Central memory CD4-positive, alpha-beta T cell (primary cell): ENCODE data around the gene HES6.
A peak's percentile ranks its signal among the peaks of the same experiment; 100 is the strongest.
"Not testable (repeated sequence)": the region's sequence is repeated elsewhere in the genome, so short reads cannot be mapped to it uniquely, and the experiment has no call there.

Source experiments
- DNase-seq: peaks from one replicate; pipeline ENCODE4 v3.0.0; 2022
- total RNA-seq, 3 experiments: gene quantifications; one replicate each; lab custom pipeline; 2026; lab: John Stamatoyannopoulos, UW

Gene HES6, protein sequence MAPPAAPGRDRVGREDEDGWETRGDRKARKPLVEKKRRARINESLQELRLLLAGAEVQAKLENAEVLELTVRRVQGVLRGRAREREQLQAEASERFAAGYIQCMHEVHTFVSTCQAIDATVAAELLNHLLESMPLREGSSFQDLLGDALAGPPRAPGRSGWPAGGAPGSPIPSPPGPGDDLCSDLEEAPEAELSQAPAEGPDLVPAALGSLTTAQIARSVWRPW
- total RNA-seq = 1.9 to 4.9 (median 2.6) reads per million in 3 experiments

DNA sequence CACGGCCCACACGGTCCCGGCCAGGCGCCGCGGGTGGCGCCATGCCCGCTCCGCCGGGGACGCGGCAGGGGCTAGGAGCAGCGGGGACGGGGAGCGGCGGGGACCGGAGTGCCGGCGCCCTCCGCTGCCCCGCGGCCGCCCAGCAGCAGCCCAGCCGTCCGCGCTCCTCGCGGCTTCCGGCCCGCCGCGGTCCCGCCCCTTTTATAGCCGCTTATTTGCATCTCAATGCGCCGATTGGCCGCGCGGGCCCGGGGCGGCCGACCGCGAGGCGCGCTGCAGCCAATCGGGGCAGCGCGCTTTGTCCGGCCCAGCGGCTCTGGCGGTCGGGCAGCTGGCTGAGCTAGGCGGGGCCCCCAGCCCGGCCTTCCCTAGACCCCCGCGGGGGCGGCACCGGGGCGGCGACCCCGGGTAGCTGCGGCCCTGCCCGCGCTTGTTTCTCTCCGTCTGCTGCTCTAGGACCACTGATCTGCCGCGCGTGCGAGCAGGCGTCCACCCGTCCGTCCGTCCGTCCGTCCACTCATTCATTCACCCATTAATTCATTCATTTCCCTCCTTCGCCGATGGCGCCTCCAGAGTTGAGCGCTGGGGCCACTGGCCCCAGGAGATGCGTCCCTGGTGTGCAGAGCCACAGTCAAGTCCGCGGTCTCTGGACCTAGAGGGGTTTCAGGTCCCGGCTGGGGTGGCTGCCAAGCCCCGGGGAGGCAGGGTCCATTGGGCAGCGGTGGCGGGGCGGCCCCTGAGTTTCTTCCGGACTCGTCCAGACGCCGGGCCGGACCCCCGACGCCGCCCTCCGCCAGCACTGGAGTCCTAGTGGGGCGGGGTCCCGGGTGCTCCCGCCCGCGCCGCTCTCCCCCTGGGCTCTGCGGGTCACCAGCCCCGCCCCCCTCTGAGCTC lies at the start of gene HES6:
TSS of gene HES6 (minus strand) at position 176 of the 894 bp plus-strand sequence. CDS start at position 43, 133 bp downstream.
- DNase-seq = peak; percentile 72

DNA sequence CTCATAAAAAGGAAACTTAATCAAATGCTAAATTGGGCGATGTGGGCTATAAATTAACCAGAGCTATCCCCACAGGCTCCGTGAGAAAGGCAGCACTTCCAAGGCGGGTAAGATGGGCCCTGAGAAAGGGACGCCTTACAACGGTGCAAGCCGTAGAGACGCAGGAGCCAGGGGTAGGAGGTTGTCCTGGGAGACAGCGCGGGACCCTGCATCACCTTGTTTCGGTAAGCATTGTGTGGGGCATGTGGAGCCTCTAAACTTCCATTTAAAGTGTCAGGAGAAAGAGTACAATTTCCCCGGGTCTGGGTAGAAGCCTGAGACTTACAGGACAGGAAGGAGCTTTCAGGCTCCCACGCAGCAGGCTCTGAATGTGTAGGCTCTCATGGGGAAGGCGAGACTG lies 49.7 kb upstream of the HES6 start:
- no peak for DNase-seq

DNA sequence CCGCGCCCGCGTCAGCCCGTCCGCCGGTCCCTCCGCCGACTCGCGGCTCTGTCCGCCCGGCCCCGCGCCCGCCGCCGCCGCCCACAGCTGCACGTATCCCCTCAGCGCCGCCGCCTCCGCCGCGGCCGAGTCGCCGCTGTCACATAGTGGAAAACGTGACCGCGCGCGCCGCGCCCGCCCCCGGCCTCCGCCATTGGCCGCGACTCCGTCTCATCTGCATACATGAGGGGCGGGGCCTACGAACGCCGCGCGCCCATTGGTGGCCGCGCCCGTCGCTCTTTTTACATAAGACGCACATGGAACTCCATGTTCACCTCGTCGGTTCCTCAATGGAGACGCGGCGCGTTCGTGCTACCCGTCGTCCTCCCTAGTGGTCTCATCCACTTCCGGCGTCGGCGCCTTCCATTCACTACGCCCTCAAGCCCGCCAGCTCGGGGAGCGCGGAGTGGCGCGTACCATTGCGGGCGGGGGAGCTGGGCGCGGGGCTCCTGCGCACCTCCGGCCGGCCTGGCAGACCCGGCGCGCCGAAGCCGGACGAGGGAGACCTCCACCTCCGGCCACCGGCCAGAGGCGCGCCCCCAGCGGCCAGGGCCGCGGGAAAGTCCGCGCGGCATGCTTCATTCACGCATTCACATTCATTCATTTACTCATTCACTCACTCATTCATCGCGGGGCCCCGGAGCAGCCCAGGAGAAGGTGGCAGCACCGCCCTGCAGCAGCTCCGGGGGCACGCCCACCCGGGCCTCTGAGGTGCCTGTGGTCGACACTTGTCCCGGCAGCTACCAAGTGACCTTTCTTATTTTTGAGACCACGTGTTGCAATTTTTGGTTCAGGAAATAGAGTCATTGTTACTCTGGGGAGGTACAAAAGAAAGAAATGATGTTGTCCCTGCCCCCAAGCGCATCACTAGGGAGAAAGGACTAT lies 49.1 kb upstream of the HES6 start:
- peak; percentile 98 for DNase-seq

DNA sequence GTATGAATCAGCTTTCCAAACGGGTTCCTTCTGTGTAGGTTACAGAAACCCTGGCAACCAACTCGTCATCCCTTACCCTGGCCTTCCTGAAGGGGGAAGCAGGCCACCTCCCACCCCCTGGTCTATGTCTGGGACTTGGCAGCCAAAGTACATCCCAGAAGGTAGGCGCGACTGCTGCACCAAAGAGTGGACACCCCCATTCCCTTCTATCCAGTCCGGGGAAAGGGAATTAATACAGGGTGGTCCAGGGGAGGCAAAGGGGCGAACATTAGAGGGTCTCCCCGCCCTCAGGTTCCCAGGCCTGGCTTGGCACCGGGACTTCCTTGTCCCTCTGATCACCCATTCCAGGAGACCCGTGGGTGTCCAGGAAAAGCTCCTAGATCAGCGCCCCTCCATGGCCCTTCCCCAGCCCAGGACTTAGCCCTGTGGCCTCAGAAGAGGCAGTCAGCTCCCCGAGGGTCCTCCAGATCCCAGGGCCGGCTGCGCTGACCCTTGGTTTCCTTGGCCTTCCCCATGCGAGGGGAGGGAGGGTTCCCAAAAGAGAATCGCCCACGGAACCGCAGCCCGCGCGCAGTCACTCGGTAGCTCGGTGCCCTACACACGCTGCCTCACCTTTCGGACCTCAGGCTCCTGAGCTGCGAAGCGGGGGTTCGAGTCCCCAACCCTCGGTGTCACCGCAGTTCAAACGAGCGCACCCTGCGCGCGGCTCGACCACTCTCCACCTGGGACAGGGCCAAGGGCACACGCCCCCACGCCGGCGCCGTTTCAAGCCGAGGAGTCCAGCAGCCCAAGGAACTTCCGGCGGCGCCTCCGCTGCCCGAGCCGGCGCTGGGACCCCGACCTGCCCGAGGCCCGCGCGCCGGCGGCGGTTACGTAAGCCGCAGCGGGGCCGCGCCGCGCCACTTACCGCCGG lies 48.2 kb upstream of the HES6 start, which contains the start of gene PER2:
TSS of gene PER2 (minus strand) at position 874 of the 913 bp plus-strand sequence. CDS start 10,674 bp downstream, outside the sequence.
- peak; percentile 31 for DNase-seq

DNA sequence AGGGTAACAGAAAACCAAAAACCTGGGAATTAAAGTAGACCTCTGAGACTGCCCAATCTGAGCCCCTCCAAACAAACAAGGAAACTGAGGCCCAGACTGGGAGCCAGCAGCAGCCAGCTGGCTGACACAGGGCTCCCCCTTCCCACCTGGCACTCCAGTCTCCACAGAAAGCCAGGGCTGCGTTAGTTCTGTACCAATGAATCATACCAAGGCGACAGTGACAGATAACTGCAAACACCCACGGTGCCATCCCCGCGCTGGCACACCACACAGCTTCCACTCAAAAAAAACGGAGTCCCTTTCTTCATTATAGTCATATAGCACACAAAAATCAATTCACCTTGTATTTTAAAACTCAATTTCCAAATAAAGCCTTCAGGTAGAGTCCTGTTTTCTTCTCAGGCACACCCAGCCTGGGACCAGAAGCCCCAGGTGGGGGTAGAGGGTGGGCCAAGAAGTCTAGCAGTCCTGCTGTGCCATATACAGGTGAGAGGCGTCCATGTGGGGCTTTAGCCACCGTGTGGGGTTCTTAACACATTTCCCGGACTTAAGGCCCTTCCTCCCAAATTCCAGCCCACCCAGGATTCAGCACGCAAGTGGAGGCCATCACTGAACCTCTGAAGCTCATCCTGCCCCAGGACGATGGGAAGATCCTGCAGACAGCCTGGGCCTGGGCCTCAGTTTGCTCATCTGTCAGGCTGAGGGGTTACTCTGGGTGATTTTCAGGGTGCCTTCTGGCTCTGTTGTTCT lies 47.3 kb upstream of the HES6 start:
- no peak for DNase-seq

DNA sequence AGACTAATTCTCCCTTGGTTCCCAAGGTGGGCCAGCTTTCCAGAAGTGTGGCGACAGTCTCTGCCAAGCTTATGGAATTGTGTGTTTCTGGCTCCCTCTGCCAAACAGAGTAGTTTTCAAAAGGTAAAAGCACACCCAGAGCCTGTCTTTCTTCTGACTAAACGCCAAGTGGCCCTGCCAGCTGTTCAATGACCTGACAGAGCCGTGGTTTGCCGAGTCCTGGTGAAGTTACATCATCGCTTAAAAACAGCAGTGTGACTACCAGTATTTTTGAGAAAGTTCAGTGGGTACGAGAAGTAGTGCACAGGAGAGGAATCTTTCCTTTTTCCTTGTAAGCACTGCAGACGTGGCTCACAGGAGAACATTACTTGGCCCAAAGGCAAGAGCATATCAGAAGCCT lies 46.7 kb upstream of the HES6 start:
- DNase-seq = no peak

DNA sequence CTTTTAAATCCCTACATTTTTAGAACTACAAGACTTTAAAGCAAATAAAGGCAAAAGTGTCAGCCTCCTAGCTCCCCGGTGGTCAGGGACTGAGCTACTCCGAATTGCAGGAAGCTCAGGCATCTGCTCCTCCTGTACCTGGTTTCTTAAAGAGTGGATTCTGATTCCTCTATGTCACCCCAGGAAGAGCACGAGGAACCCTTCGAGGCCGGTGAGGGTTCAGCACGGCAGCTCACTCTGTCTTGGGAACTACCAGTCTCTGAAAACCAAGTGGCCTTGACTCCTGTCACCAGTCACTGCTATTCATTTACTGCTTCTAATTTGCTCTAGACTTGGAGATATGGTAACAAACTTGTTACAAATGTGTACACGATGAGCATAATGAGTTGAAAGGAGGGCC lies 46.3 kb upstream of the HES6 start:
- no peak for DNase-seq

DNA sequence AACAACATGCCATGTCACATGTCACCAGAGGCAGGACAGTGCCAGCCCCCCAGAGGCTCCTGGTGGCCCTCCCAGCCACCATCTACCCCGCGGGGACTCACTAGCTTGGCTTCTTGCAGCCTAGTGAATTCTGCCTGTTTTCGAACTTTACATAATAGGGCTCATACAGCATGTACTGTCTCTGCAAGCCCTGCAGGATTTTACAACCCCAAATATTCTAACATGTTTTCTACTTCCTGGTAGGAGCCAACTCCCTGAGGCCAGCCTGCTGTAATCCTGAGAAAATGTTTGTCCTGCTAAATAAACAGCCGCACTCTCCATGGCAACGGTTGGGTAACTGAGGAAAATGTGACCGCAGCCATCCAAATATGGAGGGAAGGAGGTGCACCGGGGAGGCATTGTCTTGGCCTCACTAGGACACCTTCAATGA lies 45.8 kb upstream of the HES6 start:
- DNase-seq = no peak

DNA sequence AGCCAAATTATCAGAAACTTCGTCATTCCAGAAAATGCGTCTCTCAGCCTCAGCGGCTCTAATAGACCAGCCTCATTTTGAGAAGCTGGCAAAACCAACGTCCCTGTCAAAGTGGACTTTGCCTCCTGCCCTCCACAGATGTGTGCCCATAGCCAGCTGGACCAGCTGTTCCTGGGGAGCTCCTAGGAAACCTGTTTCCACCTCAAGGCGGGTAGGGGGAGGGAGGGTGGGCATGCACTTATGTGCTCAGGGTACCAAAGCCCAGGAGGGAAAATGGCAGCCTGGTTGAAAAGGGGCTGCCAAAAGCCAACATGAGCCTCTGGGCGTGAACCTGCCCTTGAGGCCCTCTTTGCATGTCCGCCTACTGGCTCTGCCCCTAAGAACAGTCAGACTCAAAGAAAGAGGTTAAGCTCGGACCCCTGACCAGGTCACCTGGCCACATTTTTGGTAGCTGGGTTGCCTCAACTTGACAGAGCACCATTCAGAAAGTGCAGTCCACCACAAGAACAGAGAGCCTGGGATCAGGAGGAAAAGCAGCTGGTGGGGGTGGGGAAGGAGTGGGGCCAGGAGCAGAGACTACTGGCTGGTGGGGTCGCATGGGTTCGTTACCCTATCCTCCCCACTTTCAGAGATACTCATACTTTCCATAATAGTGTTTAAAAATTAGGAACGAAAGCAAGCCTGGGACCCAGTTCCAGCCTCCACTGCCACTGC lies 45.1 kb upstream of the HES6 start:
- no peak for DNase-seq

DNA sequence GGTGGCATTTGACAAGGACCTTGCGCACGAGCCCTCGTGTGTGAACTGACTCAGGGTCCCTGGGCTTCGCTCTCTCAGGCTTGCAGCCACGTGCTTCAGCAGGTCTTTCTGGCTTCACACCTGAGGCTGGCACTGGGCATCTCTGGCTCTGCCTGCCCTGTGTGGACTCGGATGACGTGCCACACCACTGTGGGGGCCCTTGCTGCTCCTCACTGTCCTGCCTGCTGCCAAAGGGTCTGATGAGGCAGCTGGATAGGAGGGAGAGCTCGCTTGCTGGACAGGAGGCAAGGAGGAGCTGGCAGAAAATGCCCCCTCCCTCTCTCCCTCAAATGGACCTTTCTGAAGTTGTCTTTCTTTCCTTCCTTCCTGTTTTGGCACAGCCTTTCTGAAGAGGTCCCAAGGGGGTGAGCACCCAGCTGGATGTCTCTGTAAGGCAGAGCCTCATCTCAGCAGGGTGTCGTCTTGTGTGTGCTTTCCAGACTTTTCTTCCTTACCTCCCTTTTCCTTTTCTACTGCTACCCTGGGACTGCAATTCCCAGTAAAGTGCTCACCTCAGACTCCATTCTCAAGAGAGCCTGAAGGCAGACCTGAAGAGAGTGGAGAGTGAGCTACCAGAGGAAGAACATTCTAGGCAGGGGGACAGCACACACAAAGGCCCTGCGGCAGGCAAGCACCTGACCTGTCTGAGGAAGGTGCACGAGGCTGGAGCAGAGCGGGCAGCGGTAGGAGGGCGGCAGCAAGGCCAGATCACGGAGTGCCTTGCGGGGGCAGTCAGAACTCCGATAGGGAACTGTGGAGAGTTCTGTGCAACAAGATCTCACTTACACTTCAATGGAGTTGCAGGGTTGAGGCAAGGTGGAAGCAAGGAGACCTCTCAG lies 43.3 kb upstream of the HES6 start:
- DNase-seq = no peak

DNA sequence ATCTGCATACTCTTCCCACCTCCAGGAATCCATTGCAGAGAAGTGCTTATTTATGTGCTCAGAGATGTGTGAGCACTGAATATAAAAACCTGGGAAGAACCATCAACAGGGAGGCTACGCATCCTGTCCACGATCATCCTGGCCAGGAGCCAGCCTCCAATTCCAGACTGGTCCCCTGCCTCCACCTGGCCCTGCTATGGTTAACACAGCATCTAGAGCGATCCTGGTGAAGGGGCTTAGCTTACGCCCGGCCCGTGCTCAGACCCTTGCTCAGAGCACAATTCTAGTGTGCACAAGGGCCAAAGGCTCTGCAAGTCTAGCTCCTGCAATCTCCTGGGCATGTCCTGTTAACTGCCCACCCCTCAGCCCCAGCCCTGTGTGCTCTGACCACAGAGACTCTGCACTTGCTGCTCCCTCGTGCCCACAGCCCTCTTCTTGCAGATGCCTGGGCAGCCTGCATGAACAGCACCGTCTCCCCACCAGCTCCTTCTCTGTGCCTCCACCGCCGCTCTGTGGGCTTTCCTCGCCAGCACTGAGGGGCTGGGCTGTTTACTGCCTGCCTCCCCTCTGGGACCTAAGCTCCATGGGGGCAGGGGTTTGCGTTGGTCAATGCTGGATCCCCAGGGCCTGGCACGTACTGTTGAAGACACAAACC lies 42.1 kb upstream of the HES6 start:
- DNase-seq = no peak

DNA sequence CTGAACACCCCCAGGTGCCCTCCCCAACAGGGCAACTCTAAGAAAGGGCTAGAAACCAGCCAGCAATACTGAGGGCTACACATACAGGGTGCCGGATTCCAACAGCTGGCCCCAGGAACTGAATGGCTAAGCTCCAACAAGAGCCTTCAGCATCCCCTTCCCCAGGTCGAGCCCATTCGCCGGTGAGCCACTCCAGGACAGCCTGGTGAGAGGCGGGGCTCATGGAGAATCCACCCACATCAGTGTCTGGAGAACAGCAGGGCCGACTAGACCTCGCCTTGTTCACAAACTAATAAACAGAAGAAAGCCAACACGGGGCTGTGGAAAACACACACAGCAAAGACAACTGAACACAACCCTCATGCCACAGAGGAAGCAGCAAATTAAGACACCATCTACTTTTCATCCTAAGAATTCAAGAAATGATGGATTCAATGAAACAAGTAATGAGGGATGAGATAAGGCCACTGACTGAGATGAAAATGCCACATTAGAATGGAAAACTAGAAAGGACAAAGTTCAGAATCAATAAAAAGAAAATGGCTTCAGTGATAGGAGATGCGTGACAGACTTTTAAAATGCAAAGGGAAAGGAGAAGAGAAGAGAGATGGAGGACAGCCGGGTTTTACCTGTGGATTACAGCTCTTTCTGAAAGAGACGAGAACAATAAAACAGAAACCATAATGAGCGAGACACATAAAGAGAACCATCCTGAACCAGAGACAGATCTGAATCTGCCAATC lies 40.4 kb upstream of the HES6 start:
- no peak for DNase-seq

DNA sequence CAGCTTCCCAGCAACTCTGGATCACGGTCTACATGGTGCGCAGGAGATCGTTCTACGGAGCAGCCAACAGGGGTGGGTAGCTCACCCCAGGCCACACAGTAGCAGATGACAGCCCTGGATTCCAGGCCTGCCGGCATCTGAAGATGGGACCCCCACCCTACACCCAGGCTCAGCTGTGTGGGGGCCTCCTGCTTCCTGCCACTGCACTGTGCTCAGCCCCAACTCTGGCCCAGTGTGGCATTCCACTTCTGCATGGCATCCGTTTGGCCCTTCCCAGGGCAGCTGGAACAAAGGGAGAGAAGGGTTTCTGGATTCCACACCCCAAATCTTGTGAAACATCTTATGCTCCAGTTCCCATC lies 39.5 kb upstream of the HES6 start:
- DNase-seq = no peak

DNA sequence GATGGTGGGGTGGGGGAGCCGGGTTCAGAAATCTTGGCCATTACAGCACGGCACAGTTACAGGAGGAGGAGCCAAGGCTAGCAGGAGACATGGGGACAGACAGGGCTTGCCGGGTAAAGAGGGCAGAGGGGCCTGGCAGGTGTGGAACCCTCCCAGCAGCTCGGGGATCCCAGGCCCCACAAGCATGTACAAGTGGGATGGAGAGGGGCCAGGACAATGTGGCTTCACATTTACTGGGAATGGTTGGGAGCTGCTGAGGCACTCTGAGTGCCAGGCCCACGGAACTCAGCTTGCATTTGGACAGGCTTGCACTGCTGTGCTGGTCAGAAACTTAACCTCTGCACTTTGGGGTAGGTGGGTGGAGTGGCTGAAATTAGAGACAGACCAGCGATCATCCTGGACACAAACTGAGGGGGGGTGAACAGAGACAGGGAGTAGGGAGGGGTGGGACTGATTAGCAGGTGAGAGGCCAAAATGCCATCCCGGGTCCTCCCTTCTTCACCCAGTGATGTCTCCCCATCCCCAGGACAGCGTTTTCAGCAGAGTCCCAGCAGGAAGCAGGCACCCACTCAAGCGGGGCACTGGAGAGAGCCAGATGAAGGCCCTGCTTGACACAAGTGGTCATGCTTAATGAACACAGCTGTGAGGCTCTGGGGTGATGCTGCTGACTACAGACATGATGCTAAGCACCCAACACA lies 38.9 kb upstream of the HES6 start:
- DNase-seq = no peak

DNA sequence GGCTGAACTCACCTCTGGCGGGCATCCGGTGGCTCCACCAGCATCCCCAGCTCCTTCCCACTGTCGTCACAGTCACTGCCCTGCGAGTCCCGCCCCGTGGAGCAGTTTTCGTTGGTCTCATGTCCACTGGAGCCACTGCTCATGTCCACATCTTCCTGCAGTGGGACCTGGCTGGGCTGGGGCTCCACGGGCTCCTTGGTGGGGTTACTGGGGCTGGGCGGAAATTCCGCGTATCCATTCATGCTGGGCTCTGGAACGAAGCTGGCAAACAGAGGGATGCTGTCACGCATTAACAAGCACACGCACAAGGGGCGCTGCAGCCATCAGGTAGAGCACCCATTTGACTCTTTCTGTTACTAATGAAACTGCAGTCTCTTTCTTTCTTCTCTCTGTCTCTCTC lies 37.9 kb upstream of the HES6 start:
- no peak for DNase-seq

DNA sequence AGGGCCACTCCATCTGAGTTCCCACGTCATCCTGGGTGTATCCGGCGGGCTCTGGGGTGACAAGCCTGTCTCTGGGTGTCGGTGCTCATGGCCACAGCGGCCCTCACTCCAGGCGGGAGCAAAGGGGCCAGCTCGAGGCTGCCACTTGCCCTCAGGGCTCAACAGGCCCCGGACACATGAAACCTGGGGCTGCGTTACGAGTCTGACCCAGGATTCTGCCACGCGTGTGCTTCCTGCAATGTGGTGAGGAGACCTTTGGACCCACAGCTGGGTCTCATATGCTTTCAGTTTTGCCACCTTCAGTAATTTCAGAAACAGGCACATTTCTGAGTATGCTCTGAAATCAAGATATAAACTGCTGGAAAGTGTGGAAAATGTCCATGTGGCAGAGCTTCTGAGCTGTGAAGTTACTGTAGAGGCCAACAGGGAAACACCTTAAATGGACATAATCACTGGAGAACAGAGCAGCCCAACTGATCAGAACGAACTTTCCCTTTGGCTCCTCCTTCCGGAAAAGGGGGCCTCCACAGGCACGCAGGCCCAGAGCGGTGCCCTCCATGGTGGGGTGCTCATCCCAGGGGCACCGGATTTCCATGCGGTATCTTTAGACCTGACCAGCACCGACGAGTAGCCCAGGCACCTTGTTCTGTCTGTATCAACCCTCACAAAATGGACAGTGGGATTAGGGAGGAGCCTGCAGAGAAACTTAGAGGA lies 34.5 kb upstream of the HES6 start:
- DNase-seq = no peak

DNA sequence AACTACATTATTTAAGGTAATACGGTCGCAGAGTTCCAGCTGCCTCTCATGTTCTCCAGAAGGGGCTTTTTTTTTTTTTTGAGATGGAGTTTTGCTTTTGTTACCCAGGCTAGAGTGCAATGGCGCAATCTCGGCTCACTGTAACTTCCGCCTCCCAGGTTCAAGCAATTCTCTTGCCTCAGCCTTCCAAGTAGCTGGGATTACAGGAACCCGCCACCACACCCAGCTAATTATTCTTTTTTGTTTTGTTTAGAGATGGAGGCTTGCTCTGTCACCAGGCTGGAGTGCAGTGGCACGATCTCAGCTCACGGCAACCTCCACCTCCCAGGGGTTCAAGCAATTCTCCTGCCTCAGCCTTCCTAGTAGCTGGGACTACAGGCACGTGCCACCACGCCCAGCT lies 33.6 kb upstream of the HES6 start:
- not testable (repeated sequence) for DNase-seq
